Occipital lobe (tissue), 2 donors: ENCODE results near the gene TEX2. TPM values are rescaled to one million over a fixed set of nuclear protein-coding genes. Genes with fewer than 3 reads are reported as not detected.
A peak's percentile ranks its signal among the peaks of the same experiment; 100 is the strongest.
"Not testable (repeated sequence)": the region's sequence is repeated elsewhere in the genome, so short reads cannot be mapped to it uniquely, and the experiment has no call there.

Experiments used
- DNase-seq: peaks from one replicate; lab custom pipeline; 2025; lab: John Stamatoyannopoulos, UW
- total RNA-seq: library from RNA; depleted of rRNA; stranded (reverse); fragments of >200 nt; gene quantifications from one replicate; pipeline ENCODE4 v1.2.3, GENCODE V29; 2014

TEX2 gene
- total RNA-seq, 1 donor from 2014 or later: 28.2 TPM

GRCh38 chr17:64264891-64265290 lies 1.8 kb upstream of the TEX2 start:
- no peak for DNase-seq

GRCh38 chr17:64262198-64262999 lies 661 bp downstream of the TEX2 start:
- DNase-seq: peak; percentile 36

- no peak for DNase-seq
These were observed 1.5 kb downstream of the TEX2 start for GRCh38 chr17:64261417-64262145.

GRCh38 chr17:64260886-64261285 lies 2.2 kb downstream of the TEX2 start:
- no peak for DNase-seq

GRCh38 chr17:64259922-64260321 lies 3.1 kb downstream of the TEX2 start:
- DNase-seq: no peak

GRCh38 chr17:64259426-64259825 lies 3.6 kb downstream of the TEX2 start:
- no peak for DNase-seq

GRCh38 chr17:64256913-64257807 lies 5.9 kb downstream of the TEX2 start:
- DNase-seq: no peak

GRCh38 chr17:64255764-64256163 lies 7.3 kb downstream of the TEX2 start:
- no peak for DNase-seq

GRCh38 chr17:64254755-64255154 lies 8.3 kb downstream of the TEX2 start:
- DNase-seq: no peak

GRCh38 chr17:64253470-64253869 lies 9.6 kb downstream of the TEX2 start:
- DNase-seq: no peak

GRCh38 chr17:64252831-64253230 lies 10.2 kb downstream of the TEX2 start:
- DNase-seq: no peak

GRCh38 chr17:64250233-64250835 lies 12.7 kb downstream of the TEX2 start:
- DNase-seq: no peak

- DNase-seq: no peak
These were observed 15.2 kb downstream of the TEX2 start for GRCh38 chr17:64247836-64248235.

- no peak for DNase-seq
These were observed 17.6 kb downstream of the TEX2 start for GRCh38 chr17:64245218-64246145.

GRCh38 chr17:64244165-64244564 lies 18.9 kb downstream of the TEX2 start:
- no peak for DNase-seq

GRCh38 chr17:64243340-64243739 lies 19.7 kb downstream of the TEX2 start:
- DNase-seq: no peak

- DNase-seq: no peak
These were observed 20.4 kb downstream of the TEX2 start for GRCh38 chr17:64242633-64243032.

- no peak for DNase-seq
These were observed 22.2 kb downstream of the TEX2 start for GRCh38 chr17:64240741-64241347.

- no peak for DNase-seq
These were observed 22.8 kb downstream of the TEX2 start for GRCh38 chr17:64240261-64240740.

GRCh38 chr17:64238449-64238848 lies 24.6 kb downstream of the TEX2 start:
- not testable (repeated sequence) for DNase-seq
